Measurements from ENCODE around the gene PSENEN.

DNA sequence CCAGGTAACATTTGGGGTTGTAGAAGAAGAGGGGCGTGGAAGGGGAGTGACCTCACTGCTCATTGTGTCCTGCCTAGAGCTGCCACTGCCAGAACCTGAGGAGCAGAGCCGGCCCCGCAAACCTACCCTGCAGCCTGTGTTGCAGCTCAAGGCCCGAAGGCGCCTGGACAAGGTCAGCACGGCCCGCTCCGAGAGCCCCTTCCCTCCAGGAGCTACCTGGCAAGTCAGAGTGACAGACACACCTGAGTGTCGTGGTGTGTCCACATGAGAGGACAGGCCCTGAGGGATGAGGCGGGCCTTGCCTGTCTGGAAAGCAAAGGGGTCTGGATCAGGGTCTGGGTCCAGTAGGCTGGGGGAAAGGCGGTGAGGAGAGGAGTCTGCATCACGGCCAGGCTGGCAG lies 20.9 kb upstream of the PSENEN start:
- TF ChIP-seq CTCF (IDR thresholded peaks at IDR 0.05) (no peak), POLR2A (IDR thresholded peaks at IDR 0.05) (no peak), POLR2AphosphoS5 (IDR thresholded peaks at IDR 0.05) (no peak)
